SK-N-SH (cell line): ENCODE results near the gene CLDN18. TPM values are rescaled to one million over a fixed set of nuclear protein-coding genes. Genes with fewer than 3 reads are reported as not detected.

Experiments used
- CTCF ChIA-PET: fragments of 300-600, 350-600 bp; formaldehyde crosslinking; extraction: SDS; loops from one replicate; lab custom pipeline; 2021; lab: Yijun Ruan, JAX
- POLR2A ChIA-PET: fragments of 350-600 bp; sonication (Branson Sonifier 250); formaldehyde crosslinking; extraction: SDS; loops from one replicate; lab custom pipeline; 2020; ENCODE audit warnings: antibody characterized with exemption, inconsistent platforms; lab: Yijun Ruan, JAX
- DNase-seq: peaks from one replicate; pipeline ENCODE4 v3.0.0; 2012
- H2AFZ ChIP-seq: fragments of 200-600 bp; sonication (generic); 2 replicates; pipeline ENCODE4 v1.8.1; 2016; ENCODE audit warnings: antibody characterized with exemption, mild to moderate bottlenecking, low read depth
- H3F3A ChIP-seq: fragments of 200-600 bp; sonication (generic); replicated peaks from 2 replicates; pipeline ENCODE3; 2016; ENCODE audit warnings: antibody characterized with exemption, mild to moderate bottlenecking; ENCODE audit not compliant: insufficient read depth
- H3K27ac ChIP-seq, 2 experiments: fragments of 200-500 bp in 1 of 2; fragments of 200-600 bp in 1 of 2; sonication (Bioruptor generic) in 1 of 2; sonication (generic), shearing (Covaris generic) in 1 of 2; 2 replicates each; pipeline versions ENCODE4 v1.5.1 to v1.6.1; 2014 to 2016; ENCODE audit warnings: low read depth in 2 of 2, inconsistent platforms in 1 of 2, low read length in 1 of 2, mild to moderate bottlenecking in 1 of 2, mixed read lengths in 1 of 2
- H3K27me3 ChIP-seq: fragments of 200-600 bp; sonication (generic), shearing (Covaris generic); 2 replicates; pipeline ENCODE4 v1.6.1; 2016; ENCODE audit warnings: mixed run types; ENCODE audit not compliant: insufficient read depth
- H3K36me3 ChIP-seq, 2 experiments: fragments of 200-500 bp in 1 of 2; fragments of 200-600 bp in 1 of 2; sonication (Bioruptor generic) in 1 of 2; sonication (generic) in 1 of 2; replicated peaks in 1 of 2; 2 replicates each; pipeline versions ENCODE3 to v1.5.1; 2014 to 2016; ENCODE audit warnings: low read length in 1 of 2, mild to moderate bottlenecking in 1 of 2; ENCODE audit not compliant: insufficient read depth in 2 of 2, control insufficient read depth in 1 of 2
- H3K4me1 ChIP-seq, 2 experiments: fragments of 200-500 bp in 1 of 2; fragments of 200-600 bp in 1 of 2; sonication (Bioruptor generic) in 1 of 2; sonication (generic), shearing (Covaris generic) in 1 of 2; 2 replicates each; pipeline versions ENCODE4 v1.5.1 to v1.6.1; 2014 to 2016; ENCODE audit warnings: low read depth in 1 of 2, low read length in 1 of 2, mixed run types in 1 of 2; ENCODE audit not compliant: insufficient read depth in 2 of 2, control insufficient read depth in 1 of 2
- H3K4me2 ChIP-seq: fragments of 200-600 bp; sonication (generic), shearing (Covaris generic); 2 replicates; pipeline ENCODE4 v1.6.1; 2017; ENCODE audit warnings: mixed run types
- H3K4me3 ChIP-seq, 2 experiments: fragments of 200-500 bp in 1 of 2; fragments of 200-600 bp in 1 of 2; sonication (Bioruptor generic) in 1 of 2; sonication (generic), shearing (Covaris generic) in 1 of 2; 2 replicates each; pipeline versions ENCODE4 v1.5.1 to v1.8.1; 2014 to 2016; ENCODE audit warnings: low read depth in 2 of 2, inconsistent platforms in 1 of 2, low read length in 1 of 2, mild to moderate bottlenecking in 1 of 2, mixed read lengths in 1 of 2, moderate library complexity in 1 of 2
- H3K79me2 ChIP-seq: fragments of 200-600 bp; sonication (generic); 2 replicates; pipeline ENCODE4 v1.8.1; 2017; ENCODE audit warnings: mild to moderate bottlenecking; ENCODE audit not compliant: insufficient read depth
- H3K9ac ChIP-seq: fragments of 200-600 bp; sonication (generic); 2 replicates; pipeline ENCODE4 v1.6.1; 2017; ENCODE audit warnings: mixed run types
- H3K9me2 ChIP-seq: fragments of 200-600 bp; sonication (generic); 2 replicates; pipeline ENCODE4 v1.6.1; 2017; ENCODE audit warnings: mixed run types
- H3K9me3 ChIP-seq: fragments of 200-600 bp; sonication (generic); 2 replicates; pipeline ENCODE4 v1.6.1; 2017; ENCODE audit warnings: mixed run types, mild to moderate bottlenecking, moderate library complexity
- H4K20me1 ChIP-seq: fragments of 200-600 bp; sonication (generic); 2 replicates; pipeline ENCODE4 v1.6.1; 2017; ENCODE audit warnings: mild to moderate bottlenecking, mixed run types; ENCODE audit not compliant: insufficient read depth
- CHD2 ChIP-seq: fragments of 150-350 bp; IDR thresholded peaks from 2 replicates; pipeline ENCODE4 v1.6.1; 2018; ENCODE audit warnings: low read length; ENCODE audit not compliant: partially characterized antibody
- ELF1 ChIP-seq: IDR thresholded peaks from 2 replicates; pipeline ENCODE4 v1.4.0; 2012
- FOSL2 ChIP-seq: IDR thresholded peaks from 2 replicates; pipeline ENCODE4 v1.4.0; 2012; ENCODE audit warnings: low read depth, mild to moderate bottlenecking, moderate library complexity, borderline replicate concordance
- GATA2 ChIP-seq: sonication (generic); formaldehyde crosslinking; IDR thresholded peaks from 2 replicates; pipeline ENCODE4 v1.5.0; 2020; ENCODE audit warnings: mild to moderate bottlenecking, missing genetic modification reagents
- JUND ChIP-seq: IDR thresholded peaks from 2 replicates; pipeline ENCODE4 v1.4.0; 2012
- MXI1 ChIP-seq: IDR thresholded peaks from 2 replicates; pipeline ENCODE4 v1.6.1; 2012; ENCODE audit warnings: mild to moderate bottlenecking, low read depth, low read length, improper control_type of control experiment
- NFIC ChIP-seq: IDR thresholded peaks from 2 replicates; pipeline ENCODE4 v1.4.0; 2012; ENCODE audit warnings: borderline replicate concordance
- NRF1 ChIP-seq: IDR thresholded peaks from 2 replicates; pipeline ENCODE4 v1.6.1; 2012; ENCODE audit warnings: low read depth, mild to moderate bottlenecking, low read length
- PBX3 ChIP-seq: IDR thresholded peaks from 2 replicates; pipeline ENCODE4; 2012
- POLR2AphosphoS5 ChIP-seq: IDR thresholded peaks from 2 replicates; pipeline ENCODE4 v1.6.1; 2012; ENCODE audit warnings: low read depth, low read length
- RAD21 ChIP-seq: IDR thresholded peaks from 2 replicates; pipeline ENCODE4 v1.6.1; 2012; ENCODE audit warnings: mild to moderate bottlenecking, low read length
- REST ChIP-seq: IDR thresholded peaks from 2 replicates; pipeline ENCODE4 v1.6.1; 2012; ENCODE audit warnings: mild to moderate bottlenecking, low read depth, low read length, moderate library complexity
- TCF12 ChIP-seq: IDR thresholded peaks from 2 replicates; pipeline ENCODE4 v1.4.0; 2012
- YY1 ChIP-seq: IDR thresholded peaks from 2 replicates; pipeline ENCODE4 v1.4.0; 2012; ENCODE audit warnings: low read depth, mild to moderate bottlenecking
- WGBS: methylation state at CpG from one replicate; pipeline ENCODE4 v1.1.6; 2017; ENCODE audit warnings: low lambda C conversion rate; 5-methylcytosine and 5-hydroxymethylcytosine counted together
- polyA plus RNA-seq, 3 experiments: library from polyadenylated mRNA; depleted of rRNA; stranded (reverse); fragments of >200 nt; gene quantifications; 2 replicates each; pipeline ENCODE4 v1.2.3, GENCODE V29; 2012

The CLDN18 gene
- polyA plus RNA-seq, 1 of the 3 experiments (the other 2 are of a cell fraction): not detected

GRCh38 chr3:138062037-138062436 is 52.1 kb downstream of the CLDN18 start:
- POLR2A ChIA-PET: no interaction called here
- CTCF ChIA-PET: interaction anchor here (1.5 to 2.2 kb wide), 3 partner anchors 10 to 56 kb away, joined by 7 to 9 read pairs (median 9); no protein-coding TSS in a partner anchor
- peak overlapping the region in 1 of 2 experiments; percentile 28; a peak in 1 of 4 replicates for H3K27ac ChIP-seq

GRCh38 chr3:138062626-138063025 is 52.7 kb downstream of the CLDN18 start:
- Histone ChIP-seq H3K36me3 (peaks cover 50 to 55% of the 10 kb centered on the region in 2 experiments), H4K20me1 (peaks cover 10% of the 10 kb centered on the region; the same call in 1 of the 2 replicates), H3K9me3 (no peaks in the 10 kb centered on the region), H3K27ac (peak overlapping the region in 1 of 2 experiments; percentile 28; a peak in 1 of 4 replicates), H3K9ac (no peak overlapping the region), H3K4me2 (peak overlapping the region; percentile 53), H3K79me2 (no peaks in the 10 kb centered on the region), H3K9me2 (no peaks in the 10 kb centered on the region), H2AFZ (no peak overlapping the region), H3K4me1 (peaks cover 3 to 8% of the 10 kb centered on the region in 2 experiments; a peak in 3 of 4 replicates), H3K4me3 (no peak overlapping the region), H3F3A (peaks cover 10% of the 10 kb centered on the region), H3K27me3 (no peaks in the 10 kb centered on the region)
- DNase-seq: no peak
- CTCF ChIA-PET: interaction anchor here (1.5 to 2.4 kb wide), 2 partner anchors 11 to 56 kb away, joined by 9 to 14 read pairs; no protein-coding TSS in a partner anchor
- POLR2A ChIA-PET: no interaction called here
- 36% methylated on average over 1 of the region's 1 CpG for whole genome bisulfite sequencing
- TF ChIP-seq CHD2: no peak
- no peak for TF ChIP-seq PBX3
- TF ChIP-seq GATA2 (CRISPR knock-in tag): no peak
- peak; percentile 63 for TF ChIP-seq JUND
- peak; percentile 65; the same call in 1 of the 2 replicates for TF ChIP-seq FOSL2
- peak; percentile 84 for TF ChIP-seq NFIC
- TF ChIP-seq TCF12: peak; percentile 26; the same call in 1 of the 2 replicates
- TF ChIP-seq RAD21: no peak
- peak; percentile 42; the same call in 1 of the 2 replicates for TF ChIP-seq REST

More at GRCh38 chr3:138062037-138062436, 52.1 kb downstream of the CLDN18 start:
- Histone ChIP-seq H3K9me3 (no peaks in the 10 kb centered on the region), H3K9ac (no peak overlapping the region), H3K4me1 (peaks cover 3 to 8% of the 10 kb centered on the region in 2 experiments; a peak in 3 of 4 replicates), H3K9me2 (no peaks in the 10 kb centered on the region), H2AFZ (no peak overlapping the region), H3K4me3 (no peak overlapping the region), H3F3A (peaks cover 10% of the 10 kb centered on the region), H3K36me3 (peaks cover 47 to 49% of the 10 kb centered on the region in 2 experiments), H4K20me1 (peaks cover 10% of the 10 kb centered on the region; the same call in 1 of the 2 replicates), H3K27me3 (no peaks in the 10 kb centered on the region), H3K79me2 (no peaks in the 10 kb centered on the region), H3K4me2 (peak overlapping the region; percentile 53; the same call in 1 of the 2 replicates)
- DNase-seq: no peak
- TF ChIP-seq YY1: no peak
- no peak for TF ChIP-seq NRF1
- no peak for TF ChIP-seq MXI1
- TF ChIP-seq ELF1: no peak
- TF ChIP-seq POLR2AphosphoS5: no peak
- 98% methylated on average over 2 of the region's 2 CpGs for WGBS
